ENCODE results near the gene CT55. TPM values are rescaled to one million over a fixed set of nuclear protein-coding genes. Genes with fewer than 3 reads are reported as not detected.

Gene CT55
- total and polyA plus RNA-seq, 2 experiments from 2014 or later: not detected

DNA sequence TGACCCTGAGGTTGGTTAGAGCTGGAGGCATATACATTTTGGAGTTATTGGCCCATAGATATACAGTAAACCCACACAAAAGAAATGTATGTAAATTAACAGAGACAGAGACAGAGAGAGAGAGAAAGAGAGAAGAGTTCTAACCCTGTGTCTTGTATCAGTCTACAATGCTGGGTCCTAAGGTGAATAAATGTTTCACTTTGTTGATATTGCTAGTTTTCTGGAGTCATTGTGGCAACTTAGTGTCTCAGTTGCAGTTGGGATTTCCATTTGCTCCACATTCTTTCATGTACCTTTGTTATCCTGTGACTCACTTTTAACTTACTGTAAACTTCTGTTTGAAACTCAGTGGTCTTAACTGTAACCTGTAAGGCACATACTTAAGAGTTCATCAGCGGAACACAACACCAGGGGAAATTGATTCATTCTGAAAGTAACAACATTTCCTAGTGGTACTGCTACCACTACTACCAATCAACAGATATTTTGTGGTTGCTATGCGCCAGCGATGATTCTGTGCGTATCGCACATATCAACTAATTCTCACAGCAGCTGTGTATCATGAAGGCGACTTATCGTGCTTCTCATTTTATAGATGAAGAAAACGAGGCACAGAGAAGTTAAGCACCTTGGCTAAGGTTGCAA is 42.1 kb upstream of the CT55 start:
- H3K27ac Mint-ChIP-seq: no peak overlapping the region

More for the DNA sequence above, 42.1 kb upstream of the CT55 start:
- Histone ChIP-seq H3K4me2 (no peak overlapping the region), H2AFZ (no peak overlapping the region), H3F3A (replicated peaks; ENCODE audit: low read depth) (no peaks in the 10 kb centered on the region), H3K79me2 (replicated peaks; ENCODE audit: insufficient read depth) (no peaks in the 10 kb centered on the region), H3K4me1 (ENCODE audit: insufficient read depth) (no peaks in the 10 kb centered on the region), H4K20me1 (replicated peaks; ENCODE audit: insufficient read depth) (no peaks in the 10 kb centered on the region), H3K27ac (ENCODE audit: low read depth) (no peak overlapping the region), H3K36me3 (ENCODE audit: insufficient read depth) (no peaks in the 10 kb centered on the region), H3K27me3 (ENCODE audit: insufficient read depth) (no peaks in the 10 kb centered on the region), H3K4me3 (no peak overlapping the region), H3K9me2 (ENCODE audit: insufficient read depth) (no peaks in the 10 kb centered on the region)
- DNase-seq (ENCODE audit: low spot score) (no peak), ATAC-seq (no peak)
- Mint-ChIP-seq H3K4me3 (no peak overlapping the region), H3K36me3 (ENCODE audit: low read depth) (no peaks in the 10 kb centered on the region), H3K9me3 (no peaks in the 10 kb centered on the region), H3K4me1 (no peaks in the 10 kb centered on the region), H3K27me3 (ENCODE audit: insufficient read depth, low read depth, poor library complexity) (peaks cover 4% of the 10 kb centered on the region)
- TF ChIP-seq ZNF331 (CRISPR knock-in tag; IDR thresholded peaks at IDR 0.05; ENCODE audit: low read depth) (no peak), POLR2AphosphoS5 (IDR thresholded peaks at IDR 0.05; ENCODE audit: low read depth) (no peak), NANOG (IDR thresholded peaks at IDR 0.05; ENCODE audit: borderline replicate concordance) (no peak), EZH2phosphoT487 (IDR thresholded peaks at IDR 0.05; ENCODE audit: unreplicated experiment) (no peak), CREB1 (CRISPR knock-in tag; IDR thresholded peaks at IDR 0.05; ENCODE audit: low read depth) (no peak), ETS1 (IDR thresholded peaks at IDR 0.05) (no peak), STAT1 (IDR thresholded peaks at IDR 0.05; ENCODE audit: unreplicated experiment) (no peak), EZH2 (IDR thresholded peaks at IDR 0.05; ENCODE audit: low read depth, unreplicated experiment) (no peak), ZNF114 (CRISPR knock-in tag; IDR thresholded peaks at IDR 0.05) (no peak), CTCF (conservative IDR thresholded peaks at IDR 0.05; ENCODE audit: low read depth in 2 of 2) (no peak), JUNB (IDR thresholded peaks at IDR 0.05; ENCODE audit: unreplicated experiment) (no peak)
- TF ChIP-seq, protein P1, sequence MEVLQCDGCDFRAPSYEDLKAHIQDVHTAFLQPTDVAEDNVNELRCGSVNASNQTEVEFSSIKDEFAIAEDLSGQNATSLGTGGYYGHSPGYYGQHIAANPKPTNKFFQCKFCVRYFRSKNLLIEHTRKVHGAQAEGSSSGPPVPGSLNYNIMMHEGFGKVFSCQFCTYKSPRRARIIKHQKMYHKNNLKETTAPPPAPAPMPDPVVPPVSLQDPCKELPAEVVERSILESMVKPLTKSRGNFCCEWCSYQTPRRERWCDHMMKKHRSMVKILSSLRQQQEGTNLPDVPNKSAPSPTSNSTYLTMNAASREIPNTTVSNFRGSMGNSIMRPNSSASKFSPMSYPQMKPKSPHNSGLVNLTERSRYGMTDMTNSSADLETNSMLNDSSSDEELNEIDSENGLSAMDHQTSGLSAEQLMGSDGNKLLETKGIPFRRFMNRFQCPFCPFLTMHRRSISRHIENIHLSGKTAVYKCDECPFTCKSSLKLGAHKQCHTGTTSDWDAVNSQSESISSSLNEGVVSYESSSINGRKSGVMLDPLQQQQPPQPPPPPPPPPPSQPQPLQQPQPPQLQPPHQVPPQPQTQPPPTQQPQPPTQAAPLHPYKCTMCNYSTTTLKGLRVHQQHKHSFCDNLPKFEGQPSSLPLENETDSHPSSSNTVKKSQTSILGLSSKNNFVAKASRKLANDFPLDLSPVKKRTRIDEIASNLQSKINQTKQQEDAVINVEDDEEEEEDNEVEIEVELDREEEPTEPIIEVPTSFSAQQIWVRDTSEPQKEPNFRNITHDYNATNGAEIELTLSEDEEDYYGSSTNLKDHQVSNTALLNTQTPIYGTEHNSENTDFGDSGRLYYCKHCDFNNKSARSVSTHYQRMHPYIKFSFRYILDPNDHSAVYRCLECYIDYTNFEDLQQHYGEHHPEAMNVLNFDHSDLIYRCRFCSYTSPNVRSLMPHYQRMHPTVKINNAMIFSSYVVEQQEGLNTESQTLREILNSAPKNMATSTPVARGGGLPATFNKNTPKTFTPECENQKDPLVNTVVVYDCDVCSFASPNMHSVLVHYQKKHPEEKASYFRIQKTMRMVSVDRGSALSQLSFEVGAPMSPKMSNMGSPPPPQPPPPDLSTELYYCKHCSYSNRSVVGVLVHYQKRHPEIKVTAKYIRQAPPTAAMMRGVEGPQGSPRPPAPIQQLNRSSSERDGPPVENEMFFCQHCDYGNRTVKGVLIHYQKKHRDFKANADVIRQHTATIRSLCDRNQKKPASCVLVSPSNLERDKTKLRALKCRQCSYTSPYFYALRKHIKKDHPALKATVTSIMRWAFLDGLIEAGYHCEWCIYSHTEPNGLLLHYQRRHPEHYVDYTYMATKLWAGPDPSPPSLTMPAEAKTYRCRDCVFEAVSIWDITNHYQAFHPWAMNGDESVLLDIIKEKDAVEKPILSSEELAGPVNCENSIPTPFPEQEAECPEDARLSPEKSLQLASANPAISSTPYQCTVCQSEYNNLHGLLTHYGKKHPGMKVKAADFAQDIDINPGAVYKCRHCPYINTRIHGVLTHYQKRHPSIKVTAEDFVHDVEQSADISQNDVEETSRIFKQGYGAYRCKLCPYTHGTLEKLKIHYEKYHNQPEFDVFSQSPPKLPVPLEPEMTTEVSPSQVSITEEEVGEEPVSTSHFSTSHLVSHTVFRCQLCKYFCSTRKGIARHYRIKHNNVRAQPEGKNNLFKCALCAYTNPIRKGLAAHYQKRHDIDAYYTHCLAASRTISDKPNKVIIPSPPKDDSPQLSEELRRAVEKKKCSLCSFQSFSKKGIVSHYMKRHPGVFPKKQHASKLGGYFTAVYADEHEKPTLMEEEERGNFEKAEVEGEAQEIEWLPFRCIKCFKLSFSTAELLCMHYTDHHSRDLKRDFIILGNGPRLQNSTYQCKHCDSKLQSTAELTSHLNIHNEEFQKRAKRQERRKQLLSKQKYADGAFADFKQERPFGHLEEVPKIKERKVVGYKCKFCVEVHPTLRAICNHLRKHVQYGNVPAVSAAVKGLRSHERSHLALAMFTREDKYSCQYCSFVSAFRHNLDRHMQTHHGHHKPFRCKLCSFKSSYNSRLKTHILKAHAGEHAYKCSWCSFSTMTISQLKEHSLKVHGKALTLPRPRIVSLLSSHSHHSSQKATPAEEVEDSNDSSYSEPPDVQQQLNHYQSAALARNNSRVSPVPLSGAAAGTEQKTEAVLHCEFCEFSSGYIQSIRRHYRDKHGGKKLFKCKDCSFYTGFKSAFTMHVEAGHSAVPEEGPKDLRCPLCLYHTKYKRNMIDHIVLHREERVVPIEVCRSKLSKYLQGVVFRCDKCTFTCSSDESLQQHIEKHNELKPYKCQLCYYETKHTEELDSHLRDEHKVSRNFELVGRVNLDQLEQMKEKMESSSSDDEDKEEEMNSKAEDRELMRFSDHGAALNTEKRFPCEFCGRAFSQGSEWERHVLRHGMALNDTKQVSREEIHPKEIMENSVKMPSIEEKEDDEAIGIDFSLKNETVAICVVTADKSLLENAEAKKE (CRISPR knock-in tag; IDR thresholded peaks at IDR 0.05): no peak
- TF ChIP-seq, protein P2, sequence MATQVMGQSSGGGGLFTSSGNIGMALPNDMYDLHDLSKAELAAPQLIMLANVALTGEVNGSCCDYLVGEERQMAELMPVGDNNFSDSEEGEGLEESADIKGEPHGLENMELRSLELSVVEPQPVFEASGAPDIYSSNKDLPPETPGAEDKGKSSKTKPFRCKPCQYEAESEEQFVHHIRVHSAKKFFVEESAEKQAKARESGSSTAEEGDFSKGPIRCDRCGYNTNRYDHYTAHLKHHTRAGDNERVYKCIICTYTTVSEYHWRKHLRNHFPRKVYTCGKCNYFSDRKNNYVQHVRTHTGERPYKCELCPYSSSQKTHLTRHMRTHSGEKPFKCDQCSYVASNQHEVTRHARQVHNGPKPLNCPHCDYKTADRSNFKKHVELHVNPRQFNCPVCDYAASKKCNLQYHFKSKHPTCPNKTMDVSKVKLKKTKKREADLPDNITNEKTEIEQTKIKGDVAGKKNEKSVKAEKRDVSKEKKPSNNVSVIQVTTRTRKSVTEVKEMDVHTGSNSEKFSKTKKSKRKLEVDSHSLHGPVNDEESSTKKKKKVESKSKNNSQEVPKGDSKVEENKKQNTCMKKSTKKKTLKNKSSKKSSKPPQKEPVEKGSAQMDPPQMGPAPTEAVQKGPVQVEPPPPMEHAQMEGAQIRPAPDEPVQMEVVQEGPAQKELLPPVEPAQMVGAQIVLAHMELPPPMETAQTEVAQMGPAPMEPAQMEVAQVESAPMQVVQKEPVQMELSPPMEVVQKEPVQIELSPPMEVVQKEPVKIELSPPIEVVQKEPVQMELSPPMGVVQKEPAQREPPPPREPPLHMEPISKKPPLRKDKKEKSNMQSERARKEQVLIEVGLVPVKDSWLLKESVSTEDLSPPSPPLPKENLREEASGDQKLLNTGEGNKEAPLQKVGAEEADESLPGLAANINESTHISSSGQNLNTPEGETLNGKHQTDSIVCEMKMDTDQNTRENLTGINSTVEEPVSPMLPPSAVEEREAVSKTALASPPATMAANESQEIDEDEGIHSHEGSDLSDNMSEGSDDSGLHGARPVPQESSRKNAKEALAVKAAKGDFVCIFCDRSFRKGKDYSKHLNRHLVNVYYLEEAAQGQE (IDR thresholded peaks at IDR 0.05; ENCODE audit: unreplicated experiment): no peak

Data from GM23338 (cell line).